Left forelimb (tissue), 1 donor: Measurements from ENCODE around the gene PRKD2.
"Not testable (repeated sequence)": the region's sequence is repeated elsewhere in the genome, so short reads cannot be mapped to it uniquely, and the experiment has no call there.

Experiments
- DNase-seq: peaks from one replicate; pipeline ENCODE4 v3.0.0-alpha.2; 2018; ENCODE audit warnings: low spot score

The PRKD2 gene

DNA sequence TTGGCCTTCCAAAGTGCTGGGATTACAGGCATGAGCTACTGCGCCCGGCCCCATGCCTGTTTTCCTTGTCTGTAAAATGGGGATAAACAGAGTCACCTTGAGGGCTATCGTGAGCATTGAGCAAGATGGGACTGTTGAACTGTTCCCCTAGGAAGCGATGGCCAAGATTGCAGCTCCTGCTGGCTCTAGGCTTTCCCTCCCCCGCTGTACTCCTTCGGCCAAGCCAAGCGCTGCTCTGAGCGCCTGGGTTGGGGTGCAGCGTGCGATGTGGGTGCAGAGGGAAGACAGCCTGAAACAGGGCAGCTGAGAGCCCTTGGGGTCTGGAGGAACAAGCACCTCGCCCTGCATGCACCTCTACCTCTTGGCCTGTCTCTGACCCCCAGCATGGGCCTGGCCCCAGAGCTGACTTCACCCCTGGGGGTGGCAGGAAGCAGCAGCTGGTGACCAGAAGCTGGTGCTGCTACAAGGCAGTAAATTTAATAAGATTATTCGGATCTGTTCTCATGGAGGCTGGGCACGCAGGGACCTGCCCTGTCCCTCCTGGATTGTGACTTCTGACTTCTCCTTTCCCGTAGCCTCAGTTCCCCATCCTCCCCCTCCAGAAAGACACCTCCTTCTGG lies 86.2 kb downstream of the PRKD2 start:
- no peak for DNase-seq

DNA sequence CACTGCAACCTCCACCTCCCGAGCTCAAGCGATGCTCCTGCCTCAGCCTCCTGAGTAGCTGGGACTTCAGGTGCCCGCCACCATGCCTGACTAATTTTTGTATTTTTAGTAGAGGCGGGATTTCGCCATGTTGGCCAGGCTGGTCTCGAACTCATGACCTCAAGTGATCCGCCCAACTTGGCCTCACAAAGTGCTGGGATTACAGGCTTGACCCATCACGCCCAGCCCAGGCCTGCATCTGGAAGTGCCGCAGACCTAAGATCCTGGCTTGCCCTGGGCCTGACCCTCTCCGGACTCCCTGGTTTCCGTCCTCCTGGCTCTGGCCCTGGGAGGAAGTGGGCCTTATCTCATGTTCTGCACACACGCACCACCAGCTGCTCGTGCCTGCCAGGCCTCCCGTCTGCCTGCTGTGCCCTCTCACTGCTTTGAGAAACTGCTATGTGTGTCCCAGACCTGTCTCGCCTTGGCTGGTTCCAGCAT lies 87.3 kb downstream of the PRKD2 start:
- DNase-seq: no peak

DNA sequence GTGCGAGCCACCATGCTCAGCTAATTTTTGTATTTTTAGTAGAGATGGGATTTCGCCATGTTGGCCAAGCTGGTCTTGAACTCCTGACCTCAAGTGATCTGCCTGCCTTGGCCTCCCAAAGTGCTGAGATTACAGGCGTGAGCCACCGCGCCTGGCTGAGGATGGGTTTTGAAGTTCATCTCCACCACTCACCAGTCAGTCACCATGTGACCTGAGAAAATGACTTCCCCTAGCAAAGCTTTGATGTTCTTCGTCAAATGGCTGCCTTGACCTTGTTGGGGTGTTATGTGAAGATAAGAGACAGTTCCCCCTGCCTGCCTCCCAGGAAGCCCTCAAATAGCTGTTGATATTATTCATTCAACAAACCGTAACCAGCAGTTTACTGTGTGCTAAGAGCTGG lies 87.9 kb downstream of the PRKD2 start:
- DNase-seq: not testable (repeated sequence)

DNA sequence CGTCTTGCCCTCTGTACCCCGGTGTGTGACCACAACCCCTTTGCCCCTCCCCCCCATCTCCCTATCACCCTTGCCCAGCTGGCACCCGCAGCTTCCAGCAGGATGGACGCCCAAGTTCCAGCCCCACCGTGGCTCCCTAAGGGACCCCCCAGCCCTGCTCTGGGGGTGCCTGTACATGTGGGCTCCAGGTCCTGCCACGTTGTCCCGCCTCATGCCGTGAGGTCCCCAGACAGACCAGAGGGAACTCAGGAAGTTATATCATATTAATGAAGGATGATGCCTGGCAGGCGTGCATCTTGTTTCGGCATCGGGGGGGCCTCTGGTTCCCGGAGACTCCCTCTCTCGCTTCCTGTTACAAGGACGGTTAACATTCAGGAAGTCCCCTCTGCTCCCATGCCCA lies 90.5 kb downstream of the PRKD2 start:
- no peak for DNase-seq

DNA sequence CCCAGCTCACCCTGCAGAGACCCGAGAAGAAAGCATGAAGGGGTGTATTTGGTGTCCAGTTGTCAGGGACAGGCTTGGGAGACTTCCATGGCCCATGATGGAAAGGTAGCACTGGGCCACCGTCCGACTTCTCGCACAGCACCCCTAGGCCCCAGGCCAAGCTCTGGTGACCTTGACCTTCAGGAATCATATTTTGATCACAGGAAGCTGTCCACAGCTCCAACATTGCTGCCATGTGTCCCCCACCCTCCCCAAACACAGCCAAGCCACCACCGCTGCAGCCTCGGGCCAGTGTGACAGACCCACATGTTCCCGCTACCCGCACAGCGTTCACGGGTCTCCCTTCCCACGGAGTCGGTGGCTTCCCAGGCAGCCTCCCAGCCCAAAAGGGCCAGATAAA lies 91.2 kb downstream of the PRKD2 start:
- DNase-seq: no peak

DNA sequence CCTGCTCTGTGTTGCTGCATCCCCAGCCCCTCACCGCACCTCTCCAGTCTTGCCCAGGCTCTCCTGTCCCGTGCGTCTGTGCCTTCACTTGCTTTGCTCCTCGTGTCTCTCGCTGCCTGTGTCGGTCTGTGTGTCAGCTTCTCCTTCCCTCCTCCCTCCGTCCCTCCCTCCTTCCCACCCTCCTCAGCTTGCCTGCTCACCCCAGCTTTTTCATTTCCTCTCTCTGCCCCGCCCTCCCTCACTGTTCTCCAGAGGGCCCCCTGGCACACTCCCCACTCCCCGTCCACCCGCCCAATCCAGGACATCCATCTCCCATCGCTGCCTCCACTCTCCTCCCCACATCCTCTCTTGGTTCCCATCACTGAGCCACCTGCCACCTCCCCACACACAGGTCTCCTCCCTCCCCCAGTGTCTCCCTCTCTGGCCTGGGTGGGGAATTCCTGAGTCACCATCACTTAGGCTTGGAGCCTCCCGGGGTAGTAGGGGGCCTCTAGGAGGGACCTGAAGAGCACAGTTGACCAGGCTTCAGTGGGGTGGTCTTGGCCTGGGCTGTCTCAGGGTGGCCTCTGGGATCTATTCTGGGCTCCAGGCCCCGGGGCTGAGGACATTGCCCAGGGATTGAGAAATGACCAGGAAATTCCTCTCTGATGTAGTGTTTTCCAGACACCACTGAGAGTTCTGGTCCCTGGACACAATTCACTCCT lies 91.8 kb downstream of the PRKD2 start, which contains the start of gene PTGIR:
Gene PTGIR, minus strand, starts transcription at position 132 of the 704 bp plus-strand sequence. CDS start 864 bp downstream, outside the sequence.
- DNase-seq: peak; percentile 81
